Amniotic stem cell (primary cell): Measurements from ENCODE around the gene RILPL1.

ENCODE experiments used
- DNase-seq: peaks from one replicate; lab custom pipeline; 2025; lab: John Stamatoyannopoulos, UW

Gene RILPL1

GRCh38 chr12:123427036-123427769, 106.3 kb downstream of the RILPL1 start:
- no peak for DNase-seq

GRCh38 chr12:123421314-123421713, 112.2 kb downstream of the RILPL1 start:
- no peak for DNase-seq
